OCI-LY3 (cell line): ENCODE data around the gene MGAT5B.

Experiments used
- CTCF ChIP-seq: fragments of 200-600, 300-600 bp; sonication (generic); IDR thresholded peaks from 2 replicates; pipeline ENCODE4 v1.5.1; 2014; ENCODE audit warnings: antibody characterized with exemption, low read length, low read depth
- EZH2phosphoT487 ChIP-seq: fragments of 200-600 bp; shearing (Covaris generic); IDR thresholded peaks from 2 replicates; pipeline ENCODE4 v1.6.1; 2018; ENCODE audit warnings: antibody characterized with exemption, mixed run types, low read depth

DNA sequence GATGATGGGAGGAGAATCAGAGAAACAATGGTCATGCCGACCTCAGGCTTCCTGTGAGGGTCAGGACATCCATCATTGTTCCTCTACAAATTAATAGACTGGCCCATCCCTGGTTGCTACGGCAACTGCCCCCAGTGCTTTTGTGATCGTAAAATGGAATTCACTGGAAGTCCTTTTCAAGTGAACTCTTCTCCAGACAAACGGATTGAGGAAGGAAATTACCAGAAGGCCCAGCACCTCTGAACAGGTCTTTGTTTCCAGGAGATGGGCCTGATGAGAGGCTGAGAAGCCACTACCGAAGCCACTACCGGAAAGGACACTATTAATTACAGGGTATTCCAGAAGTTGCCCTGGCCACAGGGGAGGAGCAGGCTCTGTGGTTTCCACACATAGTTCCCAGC, 126.0 kb downstream of the MGAT5B start:
- TF ChIP-seq CTCF (no peak), EZH2phosphoT487 (no peak)
